HL-60/S4 treated with phorbol 12-myristate 13-acetate at 8.2 ng/mL for 4 days and 3 days (cell line): ENCODE results near the gene SENP2.
"Not testable (repeated sequence)": the region's sequence is repeated elsewhere in the genome, so short reads cannot be mapped to it uniquely, and the experiment has no call there.

Source experiments
- in situ Hi-C: fragments of 300-500 bp; cut with MboI; formaldehyde crosslinking; loops from 2 replicates; pipeline ENCODE4 v1.15.0; 2022; ENCODE audit warnings: low sequenced_read_pairs

Gene SENP2

DNA sequence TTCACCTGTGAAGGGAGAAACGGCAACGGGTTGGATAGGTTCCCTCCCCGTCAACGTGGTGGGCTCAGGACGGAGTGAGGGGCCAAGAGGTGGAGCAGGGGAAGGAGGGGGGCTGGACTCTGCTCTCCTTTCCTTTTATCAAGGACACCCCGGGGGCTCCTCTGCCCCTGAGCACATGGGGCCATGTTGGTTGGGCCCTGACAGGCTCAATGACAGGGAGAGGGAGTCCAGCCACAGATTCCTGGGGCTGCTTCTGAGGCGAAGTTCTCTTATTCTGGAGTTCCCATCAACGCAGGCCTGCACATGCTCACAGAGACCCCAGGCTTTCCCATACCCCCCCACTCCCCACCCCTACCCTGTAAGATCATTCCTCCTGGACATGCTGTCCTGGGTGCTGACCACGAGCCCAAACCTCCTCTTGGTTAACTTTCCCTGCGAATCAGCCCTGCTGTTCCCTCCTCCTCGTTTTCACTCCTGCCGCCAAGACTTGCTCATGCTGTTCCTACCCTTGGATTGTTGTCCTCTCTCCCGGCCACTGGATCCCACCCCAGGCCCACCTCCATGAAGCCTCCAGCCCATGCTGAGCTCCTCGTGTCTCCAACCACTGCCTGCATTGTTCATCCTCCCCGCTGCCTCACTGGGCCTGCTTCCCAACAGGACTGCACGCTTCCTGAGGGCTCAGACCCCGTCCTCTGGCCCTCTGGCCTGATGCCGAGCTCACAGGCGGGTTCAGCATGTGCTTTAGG lies 61.2 kb downstream of the SENP2 start:
- in situ Hi-C loops = no loop called here

GRCh38 chr3:185647880-185648210 lies 61.8 kb downstream of the SENP2 start:
- in situ Hi-C loops = no loop called here

DNA sequence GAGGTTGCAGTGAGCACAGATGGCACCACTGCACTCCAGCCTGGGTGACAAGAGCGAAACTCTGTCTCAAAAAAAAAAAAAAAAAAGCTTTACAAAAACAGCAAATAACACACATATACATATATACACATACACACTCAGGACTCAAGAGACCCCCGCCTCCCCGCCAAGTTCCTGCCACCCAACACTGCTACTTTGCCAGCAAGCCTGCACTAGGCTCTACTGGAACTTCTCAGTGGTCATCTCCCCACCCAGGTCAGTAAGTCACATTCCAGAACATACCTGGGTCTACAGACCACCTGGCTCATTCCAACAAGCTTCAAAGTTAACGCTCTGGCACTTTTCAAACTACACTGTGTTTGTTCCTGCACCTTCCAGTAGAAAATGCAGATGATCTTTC lies 62.3 kb downstream of the SENP2 start:
- in situ Hi-C loops = no loop called here

DNA sequence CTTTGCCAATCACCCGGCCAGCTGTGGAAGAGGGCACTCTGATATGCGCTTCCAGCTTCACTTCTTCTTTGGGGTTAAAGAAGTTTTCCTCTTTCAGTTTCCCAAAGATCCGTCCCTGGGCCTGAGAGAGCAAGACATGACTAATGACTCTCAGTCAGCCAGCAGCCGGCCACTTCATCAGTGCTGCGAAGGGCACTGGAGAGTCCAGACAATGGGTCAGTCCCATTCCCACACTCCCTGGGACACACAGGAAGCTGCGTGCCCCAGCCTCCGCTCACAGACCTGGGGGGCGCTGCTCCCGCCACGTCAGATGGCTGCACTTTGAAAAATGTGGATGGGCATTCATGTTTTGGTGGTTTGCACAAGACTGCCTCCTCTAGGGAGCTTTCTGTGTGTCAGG lies 63.3 kb downstream of the SENP2 start:
- in situ Hi-C loops = no loop called here

- in situ Hi-C loops = no loop called here
These were observed 65.9 kb downstream of the SENP2 start for GRCh38 chr3:185651971-185652370.

DNA sequence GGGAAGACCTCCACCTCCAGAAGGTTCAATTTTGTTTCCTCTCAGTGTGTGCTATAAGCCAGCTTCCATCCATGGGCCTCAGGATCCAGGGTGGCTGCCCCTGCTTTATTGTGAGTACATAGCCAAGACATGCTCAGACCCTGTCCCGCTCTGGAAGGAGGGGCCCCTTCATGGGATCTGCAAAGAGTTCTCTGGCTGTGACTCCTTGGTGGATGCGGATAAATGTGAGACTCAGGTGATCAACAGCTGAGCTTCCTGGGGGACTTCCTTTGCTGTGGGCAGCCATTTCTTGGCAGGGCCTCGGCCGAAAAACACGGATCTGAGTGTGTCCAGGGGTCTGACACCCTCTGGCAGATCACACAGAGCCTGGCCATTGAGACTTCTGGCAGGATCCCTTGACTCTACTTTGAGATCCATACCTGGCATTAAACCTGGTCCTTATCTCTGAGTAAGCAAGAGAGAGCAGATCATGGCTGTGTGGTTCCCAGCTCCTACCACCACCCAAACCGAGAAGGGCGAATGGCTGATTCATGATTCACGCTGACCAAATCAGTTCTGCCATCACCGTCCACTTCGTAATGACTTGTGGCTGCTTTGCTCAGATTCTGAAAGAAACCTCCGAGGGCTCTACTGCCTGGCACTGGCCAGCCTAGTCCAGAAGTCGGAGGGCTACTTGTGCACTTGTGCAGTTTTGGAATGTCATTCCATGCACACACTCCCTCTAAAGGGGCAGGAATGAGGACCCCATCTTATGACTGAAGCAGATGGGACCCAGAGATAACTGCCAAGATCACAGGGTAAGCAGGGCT lies 68.1 kb downstream of the SENP2 start:
- in situ Hi-C loops = no loop called here

DNA sequence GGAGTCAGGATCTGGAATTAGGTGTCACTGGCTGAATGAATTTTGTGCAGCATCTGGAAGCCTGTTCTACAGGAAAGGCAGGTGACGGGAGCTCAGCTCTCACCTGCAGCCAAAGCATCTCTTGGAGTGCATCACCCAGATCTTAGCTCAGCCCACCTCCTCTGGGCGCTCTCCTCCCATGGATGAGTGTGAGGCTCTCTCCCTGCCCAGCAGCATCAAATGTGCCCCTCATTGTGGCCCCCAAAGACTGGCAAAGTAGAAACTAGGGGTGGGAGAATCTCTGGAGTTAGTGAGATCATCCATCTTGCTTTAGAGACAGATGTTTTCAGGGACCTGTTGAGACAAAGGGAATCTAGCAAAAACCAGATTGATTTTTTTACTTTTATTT lies 68.7 kb downstream of the SENP2 start:
- in situ Hi-C loops = no loop called here

GRCh38 chr3:185655426-185656320 lies 69.6 kb downstream of the SENP2 start:
- in situ Hi-C loops = no loop called here

GRCh38 chr3:185656321-185656840 lies 70.3 kb downstream of the SENP2 start:
- in situ Hi-C loops = no loop called here

GRCh38 chr3:185657211-185657610 lies 71.1 kb downstream of the SENP2 start:
- in situ Hi-C loops = no loop called here

- in situ Hi-C loops = no loop called here
These were observed 71.8 kb downstream of the SENP2 start for GRCh38 chr3:185657691-185658503.

DNA sequence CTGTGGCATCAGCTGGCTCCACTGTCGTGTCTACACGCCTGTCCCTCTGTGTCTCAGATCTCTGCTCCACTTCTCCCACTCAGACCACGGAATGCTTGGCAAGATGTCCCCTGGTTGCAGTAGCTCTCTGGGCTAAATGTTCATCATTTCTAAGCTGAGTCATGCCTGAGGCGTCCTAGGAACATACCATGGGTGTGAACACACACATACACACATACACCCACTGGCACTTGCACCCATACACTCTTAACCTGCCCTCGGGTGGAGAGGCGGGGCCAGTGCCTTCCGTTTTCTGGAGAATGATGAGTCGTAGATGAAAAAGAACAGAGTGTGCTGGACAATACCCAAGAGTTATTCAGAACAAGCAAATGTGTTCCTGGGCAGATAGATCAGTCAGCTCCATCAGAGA lies 72.4 kb downstream of the SENP2 start:
- in situ Hi-C loops = no loop called here

DNA sequence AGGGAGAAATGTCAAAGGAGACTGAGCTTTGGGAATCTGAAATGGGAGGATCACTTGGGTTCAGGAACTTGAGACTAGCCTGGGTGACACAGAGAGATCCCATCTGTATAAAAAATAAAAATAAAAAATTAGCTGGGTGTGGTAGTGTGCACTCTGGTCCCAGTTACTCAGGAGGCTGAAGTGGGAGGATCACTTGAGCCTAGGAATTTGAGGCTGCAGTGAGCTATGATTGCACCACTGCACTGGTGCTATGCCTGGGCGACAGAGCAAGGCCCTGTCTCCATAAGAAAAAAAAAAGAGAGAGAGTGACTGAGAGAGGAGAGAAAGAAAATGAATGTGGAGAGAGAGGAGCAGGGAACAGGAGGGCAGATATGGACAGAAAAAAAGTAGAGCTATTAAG lies 72.8 kb downstream of the SENP2 start:
- in situ Hi-C loops = no loop called here

DNA sequence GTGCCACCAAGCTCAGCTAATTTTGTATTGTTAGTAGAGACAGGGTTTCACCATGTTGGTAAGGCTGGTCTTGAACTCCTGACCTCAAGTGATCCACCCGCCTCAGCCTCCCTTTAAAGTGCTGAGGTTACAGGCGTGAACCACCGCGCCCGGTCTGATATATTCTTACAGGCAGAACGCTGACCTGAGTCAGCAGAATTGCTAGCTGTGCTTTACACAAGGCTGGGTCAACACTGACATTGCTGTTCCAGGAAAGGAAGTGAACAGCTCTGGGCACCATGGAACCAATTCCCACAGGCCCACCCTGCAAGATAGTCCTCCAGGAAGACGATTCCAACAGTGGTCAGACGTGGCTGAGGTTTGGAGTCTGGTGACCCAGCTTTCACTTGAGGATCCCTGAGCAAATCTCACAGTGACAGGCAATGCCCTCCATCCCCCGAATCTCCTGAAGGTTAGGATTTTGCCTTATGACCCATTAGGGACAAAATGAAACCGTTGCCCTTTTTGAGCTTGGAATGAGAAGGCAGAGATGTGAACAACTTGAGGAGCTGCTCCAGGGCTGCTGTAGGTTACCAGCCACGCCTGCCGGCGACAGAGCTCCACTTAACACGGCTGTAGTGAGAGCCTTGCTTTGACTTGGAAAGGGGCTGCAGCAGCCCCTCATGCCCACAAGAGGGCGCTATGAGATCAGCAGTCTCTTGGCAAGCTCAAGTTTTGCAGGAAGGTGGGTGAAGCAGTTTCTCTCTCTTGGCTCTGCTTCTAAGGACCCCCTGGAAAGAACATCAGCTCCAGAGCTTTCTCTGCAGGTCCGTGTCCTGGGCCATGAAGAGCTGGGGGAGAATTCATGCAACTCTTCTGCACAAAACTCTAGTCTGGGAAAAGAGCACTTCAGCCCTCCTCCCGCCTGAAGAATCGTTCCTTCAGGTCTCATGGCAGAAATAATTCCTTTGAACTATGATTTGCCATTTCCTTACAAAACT lies 74.1 kb downstream of the SENP2 start:
- in situ Hi-C loops = no loop called here

DNA sequence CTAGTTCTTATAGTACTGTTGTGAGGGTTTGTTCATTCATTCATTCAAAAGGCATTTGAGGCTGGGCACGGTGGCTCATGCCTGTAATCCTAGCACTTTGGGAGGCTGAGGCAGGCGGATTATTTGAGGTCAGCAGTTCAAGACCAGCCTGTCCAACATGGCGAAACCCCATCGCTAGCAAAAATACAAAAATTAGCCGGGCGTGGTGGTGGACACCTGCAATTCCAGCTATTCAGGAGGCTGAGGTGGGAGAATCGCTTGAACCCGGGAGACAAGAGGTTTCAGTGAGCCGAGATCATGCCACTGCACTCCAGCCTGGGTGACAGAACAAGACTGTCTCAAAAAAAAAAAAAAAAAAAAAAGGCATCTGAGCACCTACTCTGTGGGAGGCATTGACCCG lies 75.2 kb downstream of the SENP2 start:
- in situ Hi-C loops = not testable (repeated sequence)

DNA sequence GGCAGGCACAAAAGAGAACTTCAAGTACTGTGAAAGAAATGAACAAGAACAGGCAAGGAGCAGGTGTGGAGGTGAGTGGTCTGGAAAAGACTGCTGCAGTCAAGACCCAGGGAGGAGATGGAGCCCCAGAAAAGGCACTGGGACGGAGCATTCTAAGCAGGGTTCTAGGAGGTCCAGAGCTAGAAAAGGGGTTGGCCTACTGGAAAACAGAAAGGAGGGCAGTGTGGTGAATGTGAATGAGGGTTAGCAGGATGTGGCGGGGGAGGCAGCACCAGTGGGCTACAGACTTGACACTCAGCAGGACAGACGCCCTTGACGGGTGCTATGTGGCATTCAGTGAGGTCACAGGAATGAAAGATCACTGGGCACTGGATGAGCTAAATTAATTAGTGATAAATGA lies 75.7 kb downstream of the SENP2 start:
- in situ Hi-C loops = no loop called here

- in situ Hi-C loops = no loop called here
These were observed 77.8 kb downstream of the SENP2 start for GRCh38 chr3:185663929-185664328.

DNA sequence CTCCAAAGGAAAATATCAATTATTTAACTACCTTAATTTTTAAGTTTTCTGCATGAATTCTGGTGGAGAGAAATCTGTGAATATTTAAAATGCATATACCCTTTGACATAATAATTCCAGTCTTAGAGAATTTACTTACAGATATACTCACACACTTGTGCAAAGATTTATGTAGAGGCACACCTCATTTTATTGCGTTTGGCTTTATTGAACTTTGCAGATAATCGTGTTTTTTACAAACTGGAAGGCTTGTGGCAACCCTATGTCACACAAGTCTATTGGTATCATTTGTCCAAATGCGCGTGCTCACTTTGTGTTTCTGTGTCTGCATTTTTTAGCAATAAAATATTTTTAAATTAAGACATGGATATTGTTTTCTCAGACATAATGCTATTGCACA lies 81.5 kb downstream of the SENP2 start:
- in situ Hi-C loops = no loop called here

- in situ Hi-C loops = no loop called here
These were observed 91.2 kb downstream of the SENP2 start for GRCh38 chr3:185677146-185677829.
